SIG-M5 treated with dmso at 0.1 percent for 504 hours (cell line): ENCODE results near the gene PLXNB1.
"Not testable (repeated sequence)": the region's sequence is repeated elsewhere in the genome, so short reads cannot be mapped to it uniquely, and the experiment has no call there.

Source experiments
- DNase-seq: peaks from one replicate; lab custom pipeline; 2025; ENCODE audit not compliant: unreplicated experiment; lab: John Stamatoyannopoulos, UW

PLXNB1 gene

GRCh38 chr3:48429960-48430707 lies at the start of gene PLXNB1:
Gene PLXNB1, minus strand, starts transcription at chr3:48430086. Its CDS starts 5,475 bp downstream, at chr3:48424611.
- peak; percentile 50 for DNase-seq

GRCh38 chr3:48478626-48479555 lies 49.0 kb upstream of the PLXNB1 start:
- no peak for DNase-seq

GRCh38 chr3:48477959-48478520 lies 48.2 kb upstream of the PLXNB1 start:
- no peak for DNase-seq

GRCh38 chr3:48476426-48477053 lies 46.7 kb upstream of the PLXNB1 start:
- DNase-seq: no peak

- DNase-seq: no peak
Observed at GRCh38 chr3:48475188-48475587, 45.3 kb upstream of the PLXNB1 start.

GRCh38 chr3:48474619-48475018 lies 44.7 kb upstream of the PLXNB1 start:
- no peak for DNase-seq

- DNase-seq: not testable (repeated sequence)
Observed at GRCh38 chr3:48474031-48474430, 44.1 kb upstream of the PLXNB1 start.

GRCh38 chr3:48473617-48473952 lies 43.7 kb upstream of the PLXNB1 start:
- DNase-seq: no peak

GRCh38 chr3:48472923-48473616 lies 43.2 kb upstream of the PLXNB1 start:
- peak; percentile 98 for DNase-seq

GRCh38 chr3:48472673-48472922 lies 42.7 kb upstream of the PLXNB1 start:
- no peak for DNase-seq

- no peak for DNase-seq
Observed at GRCh38 chr3:48470286-48470685, 40.4 kb upstream of the PLXNB1 start.

- DNase-seq: no peak
Observed at GRCh38 chr3:48469046-48469915, 39.4 kb upstream of the PLXNB1 start.

- DNase-seq: no peak
Observed at GRCh38 chr3:48468329-48468731, 38.4 kb upstream of the PLXNB1 start.

GRCh38 chr3:48467473-48468267 lies 37.8 kb upstream of the PLXNB1 start:
- no peak for DNase-seq

- DNase-seq: no peak
Observed at GRCh38 chr3:48467110-48467454, 37.2 kb upstream of the PLXNB1 start.

GRCh38 chr3:48466386-48467109 lies 36.7 kb upstream of the PLXNB1 start:
- no peak for DNase-seq

- DNase-seq: peak; percentile 93
Observed at GRCh38 chr3:48465531-48466378, 35.9 kb upstream of the PLXNB1 start.

- DNase-seq: no peak
Observed at GRCh38 chr3:48465237-48465530, 35.3 kb upstream of the PLXNB1 start.
